ENCODE data around the gene HPS5. TPM values are rescaled to one million over a fixed set of nuclear protein-coding genes. Genes with fewer than 3 reads are reported as not detected.

HPS5 gene
- total RNA-seq, 4 donors from 2014 or later: 13.5 to 37.3 (median 20.2) TPM

DNA sequence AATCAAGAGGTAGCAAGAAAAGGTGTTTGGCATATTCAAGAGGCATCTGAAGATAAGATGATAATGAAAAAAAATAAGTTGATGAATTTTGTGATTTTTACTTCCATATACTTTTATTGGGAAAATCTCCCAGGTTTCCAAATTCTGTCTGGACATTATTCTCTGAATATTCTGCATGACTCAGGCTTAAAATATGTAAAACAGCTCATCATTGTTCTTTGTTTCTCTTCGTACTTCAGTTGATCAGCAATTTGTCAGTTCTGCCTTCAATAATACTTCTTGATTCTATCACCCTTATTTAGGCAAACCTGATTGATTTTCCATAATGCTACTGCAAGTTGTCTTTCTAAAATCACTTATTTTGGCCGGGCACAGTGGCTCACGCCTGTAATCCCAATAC, 30.6 kb upstream of the HPS5 start:
- Histone ChIP-seq H3K27me3 (no peaks in the 10 kb centered on the region), H3K4me1 (no peaks in the 10 kb centered on the region), H3K27ac (no peak overlapping the region), H3K9me3 (no peaks in the 10 kb centered on the region), H3K4me3 (no peak overlapping the region), H3K36me3 (peaks cover 2 to 90% of the 10 kb centered on the region in 2 donors)
- ATAC-seq: no peak
- WGBS, 2 donors (ENCODE audit: low coverage in 1 of 2): 29 to 33% methylated on average over 1 of the region's 3 CpGs
- TF ChIP-seq EP300 (IDR thresholded peaks at IDR 0.05) (no peak), POLR2A (IDR thresholded peaks at IDR 0.05) (no peak), POLR2AphosphoS5 (IDR thresholded peaks at IDR 0.05) (no peak)
- TF ChIP-seq, protein P1, sequence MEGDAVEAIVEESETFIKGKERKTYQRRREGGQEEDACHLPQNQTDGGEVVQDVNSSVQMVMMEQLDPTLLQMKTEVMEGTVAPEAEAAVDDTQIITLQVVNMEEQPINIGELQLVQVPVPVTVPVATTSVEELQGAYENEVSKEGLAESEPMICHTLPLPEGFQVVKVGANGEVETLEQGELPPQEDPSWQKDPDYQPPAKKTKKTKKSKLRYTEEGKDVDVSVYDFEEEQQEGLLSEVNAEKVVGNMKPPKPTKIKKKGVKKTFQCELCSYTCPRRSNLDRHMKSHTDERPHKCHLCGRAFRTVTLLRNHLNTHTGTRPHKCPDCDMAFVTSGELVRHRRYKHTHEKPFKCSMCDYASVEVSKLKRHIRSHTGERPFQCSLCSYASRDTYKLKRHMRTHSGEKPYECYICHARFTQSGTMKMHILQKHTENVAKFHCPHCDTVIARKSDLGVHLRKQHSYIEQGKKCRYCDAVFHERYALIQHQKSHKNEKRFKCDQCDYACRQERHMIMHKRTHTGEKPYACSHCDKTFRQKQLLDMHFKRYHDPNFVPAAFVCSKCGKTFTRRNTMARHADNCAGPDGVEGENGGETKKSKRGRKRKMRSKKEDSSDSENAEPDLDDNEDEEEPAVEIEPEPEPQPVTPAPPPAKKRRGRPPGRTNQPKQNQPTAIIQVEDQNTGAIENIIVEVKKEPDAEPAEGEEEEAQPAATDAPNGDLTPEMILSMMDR (IDR thresholded peaks at IDR 0.05): no peak

DNA sequence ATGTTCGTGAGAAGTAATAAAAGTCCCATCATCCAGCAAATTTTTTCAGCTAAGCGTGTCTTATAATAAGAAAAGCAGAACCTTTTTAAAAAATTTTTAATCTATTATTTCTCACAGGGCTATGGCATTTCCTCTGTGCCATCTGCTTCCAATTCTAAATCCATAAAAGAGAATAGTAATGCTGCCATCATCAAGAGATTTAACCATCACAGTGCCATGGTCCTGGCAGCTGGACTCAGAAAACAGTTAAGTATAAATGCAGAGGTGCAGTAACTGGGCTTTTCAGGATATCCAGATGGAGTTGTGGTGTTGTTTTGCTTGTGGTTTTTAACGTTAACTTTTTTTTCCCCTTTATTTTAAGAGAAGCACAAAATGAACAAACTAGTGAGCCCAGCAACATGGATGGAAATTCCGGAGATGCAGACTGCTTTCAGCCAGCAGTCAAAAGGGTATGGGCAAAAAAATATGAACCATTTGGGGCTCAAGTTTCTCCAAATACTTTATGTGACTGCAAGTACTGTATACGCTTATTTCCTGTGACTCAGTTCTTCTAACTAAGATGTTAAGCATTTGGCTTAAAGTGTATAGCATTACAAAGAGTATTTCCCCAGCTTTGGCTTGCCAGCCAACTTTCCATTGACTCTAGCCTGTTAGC, 25.7 kb upstream of the HPS5 start:
- TF ChIP-seq, protein P1 (IDR thresholded peaks at IDR 0.05): no peak
- peaks cover 2 to 91% of the 10 kb centered on the region in 2 donors for H3K36me3 ChIP-seq
- ATAC-seq: no peak
- no peak overlapping the region for H3K4me3 ChIP-seq
- 79 to 92% methylated on average over 5 of the region's 5 CpGs for WGBS, 2 donors (ENCODE audit: low coverage in 1 of 2)
- no peaks in the 10 kb centered on the region for H3K27me3 ChIP-seq
- H3K4me1 ChIP-seq: no peaks in the 10 kb centered on the region
- H3K9me3 ChIP-seq: no peaks in the 10 kb centered on the region
- no peak overlapping the region for H3K27ac ChIP-seq

DNA sequence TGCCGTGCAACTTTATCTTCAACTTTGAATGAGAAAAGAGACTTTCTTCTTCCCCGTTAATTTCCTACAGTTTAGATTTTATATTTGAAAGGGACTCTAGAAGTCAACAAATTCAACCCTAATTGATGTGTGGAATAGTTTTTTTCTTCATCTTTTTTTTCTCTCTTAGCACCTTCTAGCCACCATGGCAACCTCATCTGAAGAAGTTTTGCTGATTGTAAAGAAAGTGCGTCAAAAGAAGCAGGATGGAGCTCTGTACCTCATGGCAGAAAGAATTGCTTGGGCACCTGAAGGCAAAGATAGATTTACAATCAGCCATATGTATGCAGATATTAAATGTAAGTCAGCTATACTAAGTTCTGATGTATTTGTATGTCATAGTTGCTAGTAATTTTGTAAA, 11.0 kb upstream of the HPS5 start:
- H3K27me3 ChIP-seq: no peaks in the 10 kb centered on the region
- no peak for ATAC-seq
- H3K36me3 ChIP-seq: peaks cover 8 to 91% of the 10 kb centered on the region in 2 donors
- H3K27ac ChIP-seq: no peak overlapping the region
- no peaks in the 10 kb centered on the region for H3K9me3 ChIP-seq
- peaks cover 0 to 14% (median 0%) of the 10 kb centered on the region in 3 donors for H3K4me1 ChIP-seq
- WGBS, 2 donors (ENCODE audit: low coverage in 1 of 2): 84 to 91% methylated on average over 3 of the region's 3 CpGs
- H3K4me3 ChIP-seq: no peak overlapping the region
- TF ChIP-seq EP300 (IDR thresholded peaks at IDR 0.05) (no peak), POLR2A (IDR thresholded peaks at IDR 0.05) (no peak), POLR2AphosphoS5 (IDR thresholded peaks at IDR 0.05) (no peak)
- TF ChIP-seq, protein P1 (IDR thresholded peaks at IDR 0.05): no peak

DNA sequence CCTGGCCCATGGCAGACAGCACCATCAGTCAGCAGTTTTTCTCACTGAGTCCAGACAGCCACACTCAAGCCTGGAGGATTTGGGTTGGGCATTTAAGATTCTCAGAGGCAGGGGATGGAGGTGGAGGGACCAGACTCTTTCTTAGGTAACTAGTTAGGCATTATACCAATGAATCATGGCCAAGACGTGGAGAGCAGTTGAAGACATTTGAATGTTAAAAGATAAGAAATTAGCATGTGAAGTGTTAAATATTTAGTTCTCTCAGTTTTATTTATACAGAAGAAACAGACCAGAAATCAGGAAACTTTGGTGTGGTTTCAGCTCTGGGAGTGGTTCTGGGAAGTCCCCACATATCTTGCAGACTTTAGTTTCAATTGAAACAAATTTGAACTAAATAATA, 10.4 kb upstream of the HPS5 start:
- Histone ChIP-seq H3K4me3 (no peak overlapping the region), H3K36me3 (peaks cover 8 to 91% of the 10 kb centered on the region in 2 donors), H3K9me3 (no peaks in the 10 kb centered on the region), H3K27ac (no peak overlapping the region), H3K4me1 (peaks cover 0 to 14% (median 0%) of the 10 kb centered on the region in 3 donors), H3K27me3 (no peaks in the 10 kb centered on the region)
- 71 to 92% methylated on average over 1 of the region's 1 CpG for WGBS, 2 donors (ENCODE audit: low coverage in 1 of 2)
- ATAC-seq: no peak
- TF ChIP-seq POLR2AphosphoS5 (IDR thresholded peaks at IDR 0.05): no peak
- TF ChIP-seq POLR2A (IDR thresholded peaks at IDR 0.05): no peak
- TF ChIP-seq, protein P1 (IDR thresholded peaks at IDR 0.05): no peak
- no peak for TF ChIP-seq EP300 (IDR thresholded peaks at IDR 0.05)

DNA sequence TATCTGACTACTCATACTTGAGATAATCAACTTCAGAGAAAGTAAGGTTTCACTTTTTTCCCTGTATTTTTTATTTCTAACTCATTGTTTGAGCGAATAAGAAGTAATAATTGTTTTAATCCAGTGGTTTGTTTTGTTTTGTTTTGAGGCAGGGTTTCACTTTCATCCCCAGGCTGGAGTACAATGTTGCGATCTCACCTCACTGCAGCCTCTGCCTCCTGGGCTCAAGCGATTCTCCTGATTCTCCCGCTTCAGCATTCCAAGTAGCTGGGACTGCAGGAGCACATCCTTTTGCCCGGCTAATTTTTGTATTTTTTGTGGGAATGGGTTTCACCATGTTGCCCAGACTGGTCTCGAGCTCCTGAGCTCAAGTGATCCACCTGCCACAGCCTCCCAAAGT, 9.0 kb upstream of the HPS5 start:
- TF ChIP-seq EP300 (IDR thresholded peaks at IDR 0.05) (no peak), POLR2AphosphoS5 (IDR thresholded peaks at IDR 0.05) (no peak), POLR2A (IDR thresholded peaks at IDR 0.05) (no peak)
- TF ChIP-seq, protein P1 (IDR thresholded peaks at IDR 0.05): no peak
- no peak for ATAC-seq
- H3K36me3 ChIP-seq: peaks cover 3 to 89% of the 10 kb centered on the region in 2 donors
- no peaks in the 10 kb centered on the region for H3K9me3 ChIP-seq
- whole genome bisulfite sequencing, 2 donors (ENCODE audit: low coverage in 1 of 2): 80 to 95% methylated on average over 2 to 5 of the region's 6 CpGs
- peaks cover 0 to 14% (median 0%) of the 10 kb centered on the region in 3 donors for H3K4me1 ChIP-seq
- H3K27me3 ChIP-seq: no peaks in the 10 kb centered on the region
- no peak overlapping the region for H3K27ac ChIP-seq
- H3K4me3 ChIP-seq: no peak overlapping the region

All from gastroesophageal sphincter (tissue), 4 donors.